Measurements from ENCODE around the gene ZSCAN12. TPM values are rescaled to one million over a fixed set of nuclear protein-coding genes. Genes with fewer than 3 reads are reported as not detected.

The ZSCAN12 gene
- total and polyA plus RNA-seq, 2 of the 13 experiments (the other 11 are each of a cell fraction or from before 2014, with no cell fraction given): 2.8 to 8.9 TPM

- TF ChIP-seq ZXDC (CRISPR knock-in tag; IDR thresholded peaks at IDR 0.05): peak; percentile 85
- peak; percentile 86; the same call in 1 of the 2 replicates for TF ChIP-seq ZNF788 (CRISPR knock-in tag; IDR thresholded peaks at IDR 0.05; ENCODE audit: borderline replicate concordance)
- 0 out of 2 replicates have a peak, but pooled peaks have one; percentile 55 for TF ChIP-seq ZSCAN25 (CRISPR knock-in tag; IDR thresholded peaks at IDR 0.05)
- peak; percentile 86; the same call in 1 of the 2 replicates for TF ChIP-seq SMAD3 (CRISPR knock-in tag; IDR thresholded peaks at IDR 0.05)
- no peak for TF ChIP-seq NFRKB (IDR thresholded peaks at IDR 0.05)
- peak; percentile 94 for TF ChIP-seq SALL1 (CRISPR knock-in tag; IDR thresholded peaks at IDR 0.05)
- TF ChIP-seq ZKSCAN5 (CRISPR knock-in tag; IDR thresholded peaks at IDR 0.05): no peak
- TF ChIP-seq DMAP1 (CRISPR knock-in tag; IDR thresholded peaks at IDR 0.05): peak; percentile 97
- peak; percentile 60; the same call in 1 of the 2 replicates for TF ChIP-seq ZNF230 (CRISPR knock-in tag; IDR thresholded peaks at IDR 0.05)
- TF ChIP-seq NKX3-1 (CRISPR knock-in tag; IDR thresholded peaks at IDR 0.05): no peak
- TF ChIP-seq ZNF616 (CRISPR knock-in tag; IDR thresholded peaks at IDR 0.05; ENCODE audit: low read depth): no peak
- TF ChIP-seq SOX5 (CRISPR knock-in tag; IDR thresholded peaks at IDR 0.05; ENCODE audit: borderline replicate concordance): peak; percentile 80
- TF ChIP-seq FIP1L1 (IDR thresholded peaks at IDR 0.05; ENCODE audit: borderline replicate concordance, insufficient read depth, low read depth, low read length): 0 out of 2 replicates have a peak, but pooled peaks have one; percentile 81
- no peak for TF ChIP-seq ZBTB39 (CRISPR knock-in tag; IDR thresholded peaks at IDR 0.05)
- no peak for TF ChIP-seq AHR (CRISPR knock-in tag; IDR thresholded peaks at IDR 0.05)
- 0 out of 2 replicates have a peak, but pooled peaks have one; percentile 54 for TF ChIP-seq ZNF678 (CRISPR knock-in tag; IDR thresholded peaks at IDR 0.05)
- 0 out of 2 replicates have a peak, but pooled peaks have one; percentile 22 for TF ChIP-seq ZNF263 (CRISPR knock-in tag; IDR thresholded peaks at IDR 0.05)
- TF ChIP-seq MYNN (CRISPR knock-in tag; IDR thresholded peaks at IDR 0.05; ENCODE audit: low read depth): no peak
- TF ChIP-seq, protein P1, sequence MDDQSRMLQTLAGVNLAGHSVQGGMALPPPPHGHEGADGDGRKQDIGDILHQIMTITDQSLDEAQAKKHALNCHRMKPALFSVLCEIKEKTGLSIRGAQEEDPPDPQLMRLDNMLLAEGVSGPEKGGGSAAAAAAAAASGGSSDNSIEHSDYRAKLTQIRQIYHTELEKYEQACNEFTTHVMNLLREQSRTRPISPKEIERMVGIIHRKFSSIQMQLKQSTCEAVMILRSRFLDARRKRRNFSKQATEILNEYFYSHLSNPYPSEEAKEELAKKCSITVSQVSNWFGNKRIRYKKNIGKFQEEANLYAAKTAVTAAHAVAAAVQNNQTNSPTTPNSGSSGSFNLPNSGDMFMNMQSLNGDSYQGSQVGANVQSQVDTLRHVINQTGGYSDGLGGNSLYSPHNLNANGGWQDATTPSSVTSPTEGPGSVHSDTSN (CRISPR knock-in tag; IDR thresholded peaks at IDR 0.05; ENCODE audit: borderline replicate concordance): no peak; the same call in 1 of the 2 replicates
- TF ChIP-seq KDM1A (CRISPR knock-in tag; IDR thresholded peaks at IDR 0.05): no peak
- TF ChIP-seq ZNF878 (CRISPR knock-in tag; IDR thresholded peaks at IDR 0.05): peak; percentile 92
- no peak for TF ChIP-seq NFIC (IDR thresholded peaks at IDR 0.05; ENCODE audit: low read length)
- no peak; the same call in 1 of the 2 replicates for TF ChIP-seq HES4 (CRISPR knock-in tag; IDR thresholded peaks at IDR 0.05; ENCODE audit: borderline replicate concordance)
- TF ChIP-seq ERF (CRISPR knock-in tag; IDR thresholded peaks at IDR 0.05): peak; percentile 90
- TF ChIP-seq ZNF12 (CRISPR knock-in tag; IDR thresholded peaks at IDR 0.05): peak; percentile 72
- TF ChIP-seq RFXAP (CRISPR knock-in tag; IDR thresholded peaks at IDR 0.05; ENCODE audit: borderline replicate concordance): peak; percentile 72; the same call in 1 of the 2 replicates
These were observed 16.1 kb downstream of the ZSCAN12 start (continued) for GRCh38 chr6:28383235-28384142.

Data from HepG2 (cell line).